Gastroesophageal sphincter (tissue), 4 donors: ENCODE data around the gene G6PC3. TPM values are rescaled to one million over a fixed set of nuclear protein-coding genes. Genes with fewer than 3 reads are reported as not detected.

Experiments used
- ATAC-seq: fragments of 150-250 bp; one replicate; pipeline ENCODE4 v1.9.1; 2016; ENCODE audit warnings: mild to moderate bottlenecking, moderate library complexity
- H3K27ac ChIP-seq, 4 donors: fragments of 200-600 bp; sonication (generic) in 3 of 4; 1 replicate in 3 of 4; 2 replicates in 1 of 4; pipeline ENCODE4 v1.5.1; 2016 to 2019
- H3K27me3 ChIP-seq: fragments of 200-600 bp; sonication (generic); one replicate; pipeline ENCODE4 v1.5.1; 2019
- H3K36me3 ChIP-seq, 2 donors: fragments of 200-600 bp; sonication (generic); one replicate each; pipeline ENCODE4 v1.5.1; 2019; ENCODE audit warnings: control low read depth in 1 of 2
- H3K4me1 ChIP-seq, 3 donors: fragments of 200-600 bp; sonication (generic); 1 replicate in 2 of 3; 2 replicates in 1 of 3; pipeline ENCODE4 v1.5.1; 2016 to 2019; ENCODE audit warnings: control low read depth in 2 of 3
- H3K4me3 ChIP-seq, 2 donors: fragments of 200-600 bp; sonication (generic); one replicate each; pipeline ENCODE4 v1.5.1; 2019; ENCODE audit warnings: mild to moderate bottlenecking in 1 of 2, moderate library complexity in 1 of 2
- H3K9me3 ChIP-seq, 3 donors: fragments of 200-600 bp; sonication (generic); one replicate each; pipeline ENCODE4 v1.5.1; 2017 to 2019; ENCODE audit warnings: control low read depth in 2 of 3
- EP300 ChIP-seq: sonication (generic); formaldehyde crosslinking; IDR thresholded peaks from one replicate; pipeline ENCODE4 v1.6.1; 2017; ENCODE audit warnings: antibody characterized with exemption, mild to moderate bottlenecking
- POLR2A ChIP-seq, 2 donors: fragments of 450-650 bp; IDR thresholded peaks; one replicate each; pipeline ENCODE4 v1.6.1; 2017; ENCODE audit warnings: antibody characterized with exemption in 2 of 2, mild to moderate bottlenecking in 2 of 2, moderate library complexity in 1 of 2
- POLR2AphosphoS5 ChIP-seq: sonication (generic); formaldehyde crosslinking; IDR thresholded peaks from one replicate; pipeline ENCODE4 v1.6.1; 2017; ENCODE audit warnings: antibody characterized with exemption
- WGBS, 2 donors: methylation state at CpG; one replicate each; pipeline ENCODE4 v1.1.5; 2018; ENCODE audit warnings: low coverage in 1 of 2; 5-methylcytosine and 5-hydroxymethylcytosine counted together
- total RNA-seq, 4 donors: library from RNA; depleted of rRNA; stranded (reverse); fragments of >200 nt; gene quantifications; one replicate each; pipeline ENCODE4 v1.1.0, GENCODE V29; 2016
- TF ChIP-seq, protein P1 (sequence below), 4 experiments: fragments of 200-600 bp in 2 of 4; fragments of 450-650 bp in 2 of 4; sonication (generic) in 1 of 4; IDR thresholded peaks; one replicate each; pipeline ENCODE4 v1.5.1; 2017 to 2019; ENCODE audit warnings: antibody characterized with exemption in 4 of 4, mild to moderate bottlenecking in 2 of 4, moderate library complexity in 2 of 4

The G6PC3 gene
- total RNA-seq, 4 donors from 2014 or later = 22.1 to 27.5 (median 26.2) TPM

DNA sequence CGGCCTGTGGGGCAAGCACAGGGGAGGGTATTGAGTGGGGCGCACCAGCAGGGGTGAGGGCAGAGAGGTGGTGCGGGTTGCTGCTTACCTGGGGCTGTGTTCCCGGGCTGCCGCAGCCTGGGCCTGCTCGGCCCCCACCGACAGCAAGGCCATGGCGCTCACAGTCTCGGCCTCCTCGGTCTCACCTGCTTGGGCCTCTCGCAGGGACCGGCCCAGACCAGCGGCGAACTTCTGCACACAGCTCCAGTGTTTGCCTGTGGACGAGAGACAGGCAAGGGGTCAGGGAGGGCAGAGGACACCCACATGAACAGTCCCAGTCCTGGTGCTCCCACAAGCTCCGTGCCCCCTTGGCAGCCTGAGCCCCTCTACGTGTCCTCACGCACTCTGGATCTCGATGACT, 7.9 kb downstream of the G6PC3 start:
- TF ChIP-seq POLR2A (IDR thresholded peaks at IDR 0.05) (no peak), EP300 (no peak), POLR2AphosphoS5 (no peak)
- TF ChIP-seq, protein P1, sequence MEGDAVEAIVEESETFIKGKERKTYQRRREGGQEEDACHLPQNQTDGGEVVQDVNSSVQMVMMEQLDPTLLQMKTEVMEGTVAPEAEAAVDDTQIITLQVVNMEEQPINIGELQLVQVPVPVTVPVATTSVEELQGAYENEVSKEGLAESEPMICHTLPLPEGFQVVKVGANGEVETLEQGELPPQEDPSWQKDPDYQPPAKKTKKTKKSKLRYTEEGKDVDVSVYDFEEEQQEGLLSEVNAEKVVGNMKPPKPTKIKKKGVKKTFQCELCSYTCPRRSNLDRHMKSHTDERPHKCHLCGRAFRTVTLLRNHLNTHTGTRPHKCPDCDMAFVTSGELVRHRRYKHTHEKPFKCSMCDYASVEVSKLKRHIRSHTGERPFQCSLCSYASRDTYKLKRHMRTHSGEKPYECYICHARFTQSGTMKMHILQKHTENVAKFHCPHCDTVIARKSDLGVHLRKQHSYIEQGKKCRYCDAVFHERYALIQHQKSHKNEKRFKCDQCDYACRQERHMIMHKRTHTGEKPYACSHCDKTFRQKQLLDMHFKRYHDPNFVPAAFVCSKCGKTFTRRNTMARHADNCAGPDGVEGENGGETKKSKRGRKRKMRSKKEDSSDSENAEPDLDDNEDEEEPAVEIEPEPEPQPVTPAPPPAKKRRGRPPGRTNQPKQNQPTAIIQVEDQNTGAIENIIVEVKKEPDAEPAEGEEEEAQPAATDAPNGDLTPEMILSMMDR (IDR thresholded peaks at IDR 0.05) = no peak

DNA sequence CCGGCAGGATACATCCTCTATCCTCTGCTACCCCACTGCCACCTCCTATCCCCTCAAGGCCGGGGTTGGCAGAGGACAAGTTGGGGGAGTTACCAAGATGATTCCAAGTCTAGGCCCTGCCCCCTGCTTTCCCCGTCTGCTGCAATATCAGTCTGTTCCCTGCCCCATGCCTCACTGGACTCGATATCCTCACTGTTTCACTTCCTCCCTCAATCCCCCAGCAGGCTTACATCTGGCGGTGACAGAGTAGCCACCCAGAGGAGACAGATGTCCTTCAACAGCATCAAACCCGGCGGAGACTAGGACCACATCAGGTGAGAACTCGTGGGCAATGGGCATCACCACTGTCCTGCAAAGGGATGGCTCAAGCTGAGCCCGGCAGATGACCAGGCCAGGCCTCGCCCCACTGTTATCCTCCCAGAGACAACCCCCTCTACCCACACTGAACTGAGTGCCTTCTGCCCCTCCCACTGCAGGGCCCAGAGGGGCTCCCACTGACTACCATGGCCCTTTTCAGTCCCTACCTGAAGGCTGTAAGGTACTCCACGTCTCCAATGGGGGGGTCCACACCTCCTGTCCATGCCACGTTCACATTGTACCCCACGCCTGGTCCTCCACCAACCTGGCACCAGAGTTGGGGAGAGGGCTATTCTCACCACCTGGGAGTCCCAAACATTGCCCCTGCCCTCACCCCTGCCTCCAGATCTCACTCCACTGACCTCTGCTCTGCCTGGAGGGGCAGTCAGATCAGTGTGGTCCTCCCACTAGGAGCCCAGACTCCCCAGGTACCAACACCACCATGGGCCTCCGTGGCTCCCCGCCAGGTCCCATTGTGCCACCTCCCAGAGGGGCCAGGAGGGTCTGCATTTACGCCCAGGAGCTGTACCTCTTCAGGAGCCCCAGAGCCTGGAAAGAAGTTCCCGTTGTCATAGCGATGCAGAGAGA, 9.6 kb downstream of the G6PC3 start:
- TF ChIP-seq EP300 = no peak
- no peak for TF ChIP-seq POLR2AphosphoS5
- no peak for TF ChIP-seq POLR2A (IDR thresholded peaks at IDR 0.05)
- TF ChIP-seq, protein P1 (IDR thresholded peaks at IDR 0.05) = no peak
- ATAC-seq = no peak
- 49 to 71% methylated on average over 4 to 7 of the region's 18 CpGs for WGBS, 2 donors
- H3K9me3 ChIP-seq = no peaks in the 10 kb centered on the region
- H3K27ac ChIP-seq = peak overlapping the region in 2 of 4 donors; percentile 13 to 15
- H3K4me3 ChIP-seq = no peak overlapping the region
- H3K27me3 ChIP-seq = no peaks in the 10 kb centered on the region
- peaks cover 0 to 12% (median 0%) of the 10 kb centered on the region in 3 donors for H3K4me1 ChIP-seq
- peaks cover 0 to 100% of the 10 kb centered on the region in 2 donors for H3K36me3 ChIP-seq

More for the DNA sequence above, 7.9 kb downstream of the G6PC3 start:
- H3K4me3 ChIP-seq = no peak overlapping the region
- 57 to 100% methylated on average over 1 to 2 of the region's 19 CpGs for WGBS, 2 donors
- peaks cover 0 to 100% of the 10 kb centered on the region in 2 donors for H3K36me3 ChIP-seq
- H3K27me3 ChIP-seq = no peaks in the 10 kb centered on the region
- H3K27ac ChIP-seq = no peak overlapping the region
- H3K9me3 ChIP-seq = no peaks in the 10 kb centered on the region
- ATAC-seq = no peak
- H3K4me1 ChIP-seq = peaks cover 0 to 24% (median 0%) of the 10 kb centered on the region in 3 donors

DNA sequence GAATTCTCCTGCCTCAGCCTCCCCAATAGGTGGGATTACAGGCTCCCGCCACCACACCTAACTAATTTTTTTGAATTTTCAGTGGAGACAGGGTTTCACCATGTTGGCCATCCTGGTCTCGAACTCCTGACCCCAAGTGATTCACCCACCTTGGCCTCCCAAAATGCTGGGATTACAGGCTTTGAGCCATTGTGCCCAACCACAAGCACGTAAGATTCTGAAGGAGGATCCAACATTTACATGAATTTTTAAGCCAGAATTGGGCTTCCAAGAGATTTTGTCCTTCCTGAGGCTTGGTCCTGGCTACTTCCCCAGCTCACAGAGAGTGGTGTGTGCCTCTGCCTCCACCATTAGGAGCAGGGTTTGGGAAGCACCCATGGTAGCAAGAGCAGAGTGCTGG, 11.1 kb downstream of the G6PC3 start:
- 96 to 100% methylated on average over 1 to 3 of the region's 3 CpGs for WGBS, 2 donors
- ATAC-seq = no peak
- peaks cover 0 to 100% of the 10 kb centered on the region in 2 donors for H3K36me3 ChIP-seq

DNA sequence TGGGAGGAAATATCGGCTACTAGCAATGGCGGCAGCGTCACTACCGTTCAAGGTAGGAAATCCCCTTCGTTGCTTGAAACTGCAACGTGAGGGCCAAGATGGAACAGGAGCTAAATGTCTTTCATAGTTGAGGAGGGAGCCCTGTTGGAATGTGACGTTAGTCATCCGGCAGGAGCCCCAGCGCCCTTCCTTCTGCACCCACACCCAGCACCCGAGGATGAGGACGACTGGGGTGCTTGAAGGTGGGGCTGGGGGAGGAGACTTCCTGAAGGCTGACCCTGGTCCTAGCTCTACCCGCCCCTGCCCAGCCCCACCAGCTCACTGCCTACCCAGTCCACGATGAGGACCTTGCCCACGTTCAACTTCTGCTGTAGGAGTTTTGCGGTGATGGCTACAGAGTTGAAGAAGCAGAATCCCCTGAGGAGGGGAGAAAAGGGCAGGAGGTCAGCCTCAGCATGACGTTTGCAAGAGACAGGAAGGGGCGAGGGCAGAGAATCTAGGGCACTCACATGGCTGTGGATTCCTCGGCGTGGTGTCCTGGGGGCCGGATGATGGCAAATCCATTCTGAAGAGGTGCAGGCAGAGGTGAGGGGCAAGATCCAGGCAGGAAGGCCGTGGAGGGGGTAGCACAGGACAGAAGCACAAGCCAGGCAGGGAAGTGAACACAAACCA, 11.9 kb downstream of the G6PC3 start:
- peak overlapping the region in 1 of 4 donors; percentile 10 for H3K27ac ChIP-seq
- no peak for ATAC-seq
- 76% methylated on average over 13 of the region's 21 CpGs; no CpG with 5 or more reads in 1 of the 2 donors for WGBS, 2 donors
- peaks cover 0 to 100% of the 10 kb centered on the region in 2 donors for H3K36me3 ChIP-seq
- no peak for TF ChIP-seq EP300
- no peak for TF ChIP-seq POLR2AphosphoS5
- TF ChIP-seq, protein P1 (IDR thresholded peaks at IDR 0.05) = no peak
- no peak for TF ChIP-seq POLR2A (IDR thresholded peaks at IDR 0.05)
- peaks cover 0 to 15% (median 9%) of the 10 kb centered on the region in 3 donors for H3K4me1 ChIP-seq
- H3K4me3 ChIP-seq = no peak overlapping the region
- no peaks in the 10 kb centered on the region for H3K9me3 ChIP-seq
- H3K27me3 ChIP-seq = no peaks in the 10 kb centered on the region

More for the DNA sequence above, 11.1 kb downstream of the G6PC3 start:
- Histone ChIP-seq H3K27ac (no peak overlapping the region), H3K27me3 (no peaks in the 10 kb centered on the region), H3K4me1 (peaks cover 0 to 15% (median 4%) of the 10 kb centered on the region in 3 donors), H3K9me3 (no peaks in the 10 kb centered on the region), H3K4me3 (no peak overlapping the region)
- TF ChIP-seq EP300 (no peak), POLR2A (IDR thresholded peaks at IDR 0.05) (no peak), POLR2AphosphoS5 (no peak)
- TF ChIP-seq, protein P1 (IDR thresholded peaks at IDR 0.05) = no peak
